ENCODE measurements around the gene TMEM219. TPM values are rescaled to one million over a fixed set of nuclear protein-coding genes. Genes with fewer than 3 reads are reported as not detected.
"Not testable (repeated sequence)": the region's sequence is repeated elsewhere in the genome, so short reads cannot be mapped to it uniquely, and the experiment has no call there.

Gene TMEM219
- total RNA-seq, 1 donor from 2014 or later = 46.1 TPM

- intact Hi-C loops (cut with micrococcal nuclease) = no loop called here
These were observed 47.4 kb downstream of the TMEM219 start for GRCh38 chr16:30009085-30009862.

GRCh38 chr16:30009990-30010843, 48.3 kb downstream of the TMEM219 start:
- intact Hi-C loops (cut with micrococcal nuclease) = no loop called here

GRCh38 chr16:30010844-30011713, 49.2 kb downstream of the TMEM219 start, which contains the start of gene DOC2A:
Gene DOC2A, minus strand, starts transcription at chr16:30011027. Its CDS starts 805 bp downstream, at chr16:30010222.
- intact Hi-C loops (cut with micrococcal nuclease) = no loop called here

- intact Hi-C loops (cut with micrococcal nuclease) = no loop called here
These were observed 50.0 kb downstream of the TMEM219 start for GRCh38 chr16:30011714-30012504.

- intact Hi-C loops (cut with micrococcal nuclease) = not testable (repeated sequence)
These were observed 50.7 kb downstream of the TMEM219 start for GRCh38 chr16:30012598-30012997.

GRCh38 chr16:30015450-30015849, 53.6 kb downstream of the TMEM219 start:
- intact Hi-C loops (cut with micrococcal nuclease) = not testable (repeated sequence)

- intact Hi-C loops (cut with micrococcal nuclease) = no loop called here
These were observed 54.8 kb downstream of the TMEM219 start for GRCh38 chr16:30016555-30017276.

GRCh38 chr16:30017277-30017656, 55.4 kb downstream of the TMEM219 start:
- intact Hi-C loops (cut with micrococcal nuclease) = no loop called here

GRCh38 chr16:30017937-30018336, 56.1 kb downstream of the TMEM219 start:
- intact Hi-C loops (cut with micrococcal nuclease) = not testable (repeated sequence)

- intact Hi-C loops (cut with micrococcal nuclease) = no loop called here
These were observed 56.9 kb downstream of the TMEM219 start for GRCh38 chr16:30018731-30019158.

Other genes with a start within 250 kb of the TMEM219 start
- 61.6 and 65.2 TPM in 2 replicates for gene C16orf54, start 216.1 kb upstream of the TMEM219 start, total RNA-seq
- gene ZG16, start 183.8 kb upstream of the TMEM219 start, total RNA-seq = not detected in 2 replicates
- gene KIF22, start 171.3 kb upstream of the TMEM219 start, total RNA-seq = 129 and 133 TPM in 2 replicates
- gene MAZ, start 155.6 kb upstream of the TMEM219 start, total RNA-seq = 353 and 357 TPM in 2 replicates
- gene PRRT2, start 149.9 kb upstream of the TMEM219 start, total RNA-seq = 0.61 and 0.91 TPM in 2 replicates
- 24.3 and 24.8 TPM in 2 replicates for gene PAGR1, start 145.9 kb upstream of the TMEM219 start, total RNA-seq
- 263 and 268 TPM in 2 replicates for gene MVP, start 141.6 kb upstream of the TMEM219 start, total RNA-seq
- 68.7 and 75.4 TPM in 2 replicates for gene CDIPT, start 98.9 kb upstream of the TMEM219 start, total RNA-seq
- 0.07 TPM in 2 replicates for gene SEZ6L2, start 62.5 kb upstream of the TMEM219 start, total RNA-seq
- gene ASPHD1, start 61.6 kb upstream of the TMEM219 start, total RNA-seq = 0.17 and 0.32 TPM in 2 replicates
- 42.2 and 48.4 TPM in 2 replicates for gene KCTD13, start 35.9 kb upstream of the TMEM219 start, total RNA-seq
- 39.8 and 41.5 TPM in 2 replicates for gene TAOK2, start 11.8 kb downstream of the TMEM219 start, total RNA-seq
- gene HIRIP3, start 33.5 kb downstream of the TMEM219 start, total RNA-seq = 35.8 and 36.9 TPM in 2 replicates
- gene INO80E, start 34.2 kb downstream of the TMEM219 start, total RNA-seq = 98.2 and 112 TPM in 2 replicates
- gene DOC2A, start 48.9 kb downstream of the TMEM219 start, total RNA-seq = not detected in 2 replicates
- gene C16orf92, start 61.1 kb downstream of the TMEM219 start, total RNA-seq = not detected in 2 replicates
- gene TLCD3B, start 69.2 kb downstream of the TMEM219 start, total RNA-seq = 1.4 and 2.3 TPM in 2 replicates
- gene ALDOA, start 103.7 kb downstream of the TMEM219 start, total RNA-seq = 1,204 and 1,207 TPM in 2 replicates
- 147 and 149 TPM in 2 replicates for gene PPP4C, start 113.9 kb downstream of the TMEM219 start, total RNA-seq
- 0.54 and 0.68 TPM in 2 replicates for gene TBX6, start 129.8 kb downstream of the TMEM219 start, total RNA-seq
- gene YPEL3, start 134.1 kb downstream of the TMEM219 start, total RNA-seq = 49.2 and 51.4 TPM in 2 replicates
- 7.6 and 11.2 TPM in 2 replicates for gene GDPD3, start 151.5 kb downstream of the TMEM219 start, total RNA-seq
- gene MAPK3, start 161.1 kb downstream of the TMEM219 start, total RNA-seq = 65.5 and 68.9 TPM in 2 replicates
- gene CORO1A, start 221.5 kb downstream of the TMEM219 start, total RNA-seq = 1,802 and 1,829 TPM in 2 replicates
- 183 and 188 TPM in 2 replicates for gene BOLA2B, start 231.6 kb downstream of the TMEM219 start, total RNA-seq
- 57.3 and 64.3 TPM in 2 replicates for gene SLX1A, start 231.8 kb downstream of the TMEM219 start, total RNA-seq
- 29.2 and 31.7 TPM in 2 replicates for gene SULT1A3, start 237.2 kb downstream of the TMEM219 start, total RNA-seq